NT2/D1 (cell line): ENCODE results near the gene PRXL2B.

Experiments
- SUZ12 ChIP-seq: IDR thresholded peaks from 2 replicates; pipeline ENCODE4 v1.6.1; 2011; ENCODE audit not compliant: insufficient read length, insufficient read depth; ENCODE audit errors: extremely low read depth
- YY1 ChIP-seq: IDR thresholded peaks from 2 replicates; pipeline ENCODE4 v1.6.1; 2011; ENCODE audit not compliant: insufficient read length, insufficient read depth
- ZNF274 ChIP-seq: IDR thresholded peaks from 2 replicates; pipeline ENCODE4 v1.6.1; 2011; ENCODE audit warnings: mild to moderate bottlenecking, low read depth, low read length

DNA sequence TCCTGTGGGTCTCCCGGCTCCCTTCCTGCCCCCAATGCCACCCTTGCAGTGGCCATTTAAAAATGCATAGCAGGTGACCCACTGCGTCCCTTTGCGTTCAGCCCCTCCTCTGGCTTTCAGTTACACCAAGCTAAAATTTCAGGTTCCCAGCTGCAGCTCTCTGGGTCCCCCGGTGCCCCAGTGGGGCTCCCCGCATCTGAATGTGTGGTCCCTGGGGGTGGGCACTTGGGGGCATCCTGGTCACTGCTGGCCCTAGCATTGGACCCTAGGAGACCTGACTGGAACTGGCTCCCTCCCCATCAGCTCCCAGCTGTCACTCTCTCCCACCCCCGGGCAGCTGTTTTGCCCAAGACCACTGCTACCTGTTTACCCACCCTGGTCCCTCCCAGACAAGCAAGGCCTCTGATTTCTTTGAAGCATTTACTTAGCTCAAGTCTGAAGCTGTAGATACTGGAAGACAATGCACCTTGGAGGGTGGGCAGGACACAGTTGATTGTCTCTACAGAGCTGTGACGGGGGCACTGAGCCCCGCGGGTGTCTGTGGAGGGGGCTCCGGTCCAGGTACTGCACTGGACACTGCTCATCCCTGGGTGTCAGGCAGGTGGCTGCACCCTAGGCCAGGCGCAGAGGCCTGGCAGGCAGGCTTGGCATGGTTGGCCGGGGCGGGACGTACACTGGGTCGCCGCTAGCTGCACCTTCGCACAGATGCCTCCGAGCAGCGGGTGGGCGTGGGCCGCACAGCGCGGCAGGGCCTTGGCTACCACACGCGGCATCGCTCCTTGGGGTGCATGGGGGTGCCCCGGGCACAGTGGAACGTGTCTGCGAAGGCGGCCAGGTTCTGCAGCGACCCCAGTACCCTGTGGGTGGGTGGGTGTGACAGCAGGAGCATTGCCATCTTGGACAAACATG, 3.9 kb downstream of the PRXL2B start:
- TF ChIP-seq ZNF274 (no peak), YY1 (no peak), SUZ12 (no peak)
